ENCODE results near the gene CAPRIN1. TPM values are rescaled to one million over a fixed set of nuclear protein-coding genes. Genes with fewer than 3 reads are reported as not detected.

Gene CAPRIN1
- total RNA-seq, 1 experiment from 2014 or later = 301 TPM

GRCh38 chr11:34037016-34037415, 14.5 kb upstream of the CAPRIN1 start:
- no peaks in the 10 kb centered on the region for H3K4me1 Mint-ChIP-seq
- Histone ChIP-seq H3K56ac (ENCODE audit: insufficient read length, low read depth, low read length) (no peak overlapping the region), H3K4me2 (ENCODE audit: insufficient read depth, insufficient read length, low read length) (no peak overlapping the region), H2BK5ac (ENCODE audit: insufficient read length, low read length) (no peak overlapping the region), H3K4ac (ENCODE audit: low read depth, low read length) (no peak overlapping the region), H3K27me3 (ENCODE audit: insufficient read depth, low read length) (no peaks in the 10 kb centered on the region), H4K5ac (ENCODE audit: insufficient read length, low read depth, low read length) (no peak overlapping the region), H3K23ac (ENCODE audit: insufficient read length, low read depth, low read length) (no peak overlapping the region), H2AFZ (ENCODE audit: low read length) (no peak overlapping the region), H3K4me1 (ENCODE audit: insufficient read depth, low read length) (no peaks in the 10 kb centered on the region), H3K79me1 (ENCODE audit: insufficient read depth, low read depth, low read length, poor library complexity, severe bottlenecking) (no peaks in the 10 kb centered on the region), H2BK120ac (ENCODE audit: low read depth, low read length, poor library complexity, severe bottlenecking) (no peak overlapping the region), H2BK20ac (ENCODE audit: low read depth, low read length, poor library complexity, severe bottlenecking) (no peak overlapping the region), H3K23me2 (ENCODE audit: insufficient read length, low read depth, low read length, poor library complexity, severe bottlenecking) (no peaks in the 10 kb centered on the region), H2BK12ac (ENCODE audit: insufficient read length, low read depth, low read length) (no peak overlapping the region), H3K9me3 (ENCODE audit: control insufficient read depth, low read depth, low read length) (no peaks in the 10 kb centered on the region), H4K20me1 (ENCODE audit: control insufficient read depth, insufficient read depth, insufficient read length) (no peaks in the 10 kb centered on the region), H4K8ac (replicated peaks; ENCODE audit: insufficient read length, low read depth, low read length) (no peak overlapping the region), H2AK5ac (ENCODE audit: insufficient read length, low read length) (no peak overlapping the region), H2BK15ac (ENCODE audit: low read depth, low read length) (no peak overlapping the region), H3K79me2 (ENCODE audit: insufficient read depth, low read length) (no peaks in the 10 kb centered on the region), H3K9ac (ENCODE audit: extremely low read depth, insufficient read length, low read length) (no peak overlapping the region), H4K91ac (ENCODE audit: insufficient read length, low read depth, low read length) (no peak overlapping the region), H3K27ac (ENCODE audit: insufficient read length, low read depth, low read length) (no peak overlapping the region), H3K18ac (ENCODE audit: insufficient read length, low read depth, low read length) (no peak overlapping the region), H3K14ac (ENCODE audit: insufficient read depth, low read length) (no peak overlapping the region), H3T11ph (ENCODE audit: low read length) (no peak overlapping the region)
- DNase-seq = no peak
- H3K36me3 Mint-ChIP-seq (ENCODE audit: insufficient read depth in 1 of 3, low read depth in 3 of 3) = no peaks in the 10 kb centered on the region
- no peaks in the 10 kb centered on the region for H3K9me3 Mint-ChIP-seq
- WGBS (ENCODE audit: extremely low coverage, insufficient read length, low lambda C conversion rate) = no CpG with 5 or more reads among the region's 2 CpGs
- no peaks in the 10 kb centered on the region; the same call in 1 of the 2 replicates for H3K27me3 Mint-ChIP-seq (ENCODE audit: low read depth)
- H3K27ac Mint-ChIP-seq = no peak overlapping the region
- TF ChIP-seq CTCF (conservative IDR thresholded peaks at IDR 0.05) = no peak
- H3K4me3 Mint-ChIP-seq = no peak overlapping the region
